ENCODE measurements around the gene DNAJC4. TPM values are rescaled to one million over a fixed set of nuclear protein-coding genes. Genes with fewer than 3 reads are reported as not detected.

DNAJC4 gene
- polyA plus RNA-seq, 3 donors: 25.5 to 78.9 (median 32.5) TPM

DNA sequence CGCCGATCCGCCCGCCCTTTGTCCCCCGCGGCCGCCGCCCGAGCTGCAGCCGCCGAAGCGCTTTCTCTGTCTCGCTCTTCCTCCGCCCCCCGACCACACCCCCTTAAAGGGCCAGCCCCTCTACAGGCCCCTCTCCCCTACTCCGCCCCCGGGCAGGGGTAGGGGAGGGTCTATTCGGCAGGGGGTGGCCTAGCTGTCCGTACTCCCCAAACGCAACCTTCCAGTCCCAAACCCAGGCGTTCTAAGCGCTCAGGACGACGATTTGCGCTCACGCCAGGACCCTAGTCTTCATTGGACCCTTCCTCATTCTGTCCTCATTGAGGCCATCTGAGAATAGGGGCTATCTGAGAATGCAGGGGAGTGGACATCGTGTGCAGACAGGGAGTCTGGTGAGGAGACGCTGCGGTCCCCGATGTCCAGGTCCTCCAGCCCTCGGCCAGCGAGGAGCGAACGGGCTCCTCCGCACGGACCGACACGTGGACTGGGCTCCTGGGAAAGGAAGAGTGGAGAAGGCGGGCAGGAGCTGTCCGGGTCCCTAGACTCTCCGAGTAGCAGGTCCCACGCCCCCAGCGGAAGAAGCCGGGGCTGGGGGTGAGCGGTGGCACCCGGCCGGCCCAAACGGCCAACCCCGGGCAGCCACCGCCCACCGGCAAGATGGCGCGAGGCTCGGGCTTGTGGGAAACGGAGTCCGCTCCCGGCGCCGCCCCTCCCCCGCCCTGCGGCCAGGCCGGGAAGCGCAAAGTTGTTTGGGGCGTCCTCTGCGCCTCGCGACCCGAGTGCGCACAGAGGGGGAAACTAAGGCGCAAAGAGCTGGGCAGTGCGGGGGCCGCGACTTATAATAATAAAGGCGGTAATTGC lies 16.8 kb downstream of the DNAJC4 start, which contains the start of gene PPP1R14B:
Gene PPP1R14B (minus strand): TSS at position 73 of the 858 bp plus-strand sequence. CDS start 270 bp downstream, outside the sequence.
- WGBS (ENCODE audit: insufficient coverage): 2% methylated on average over 46 of the region's 74 CpGs
- no peaks in the 10 kb centered on the region for H3K9me3 Mint-ChIP-seq
- peaks cover 10 to 12% of the 10 kb centered on the region in 2 donors for H3K36me3 ChIP-seq (replicated peaks in 1 of 2; ENCODE audit: control insufficient read depth in 1 of 2, insufficient read depth in 2 of 2, low read length in 2 of 2)
- H3K27ac Mint-ChIP-seq: peak within 1 kb of the TSS; percentile 83 to 93 (median 88)
- peaks cover 13 to 14% of the 10 kb centered on the region in 2 donors for H3K36me3 Mint-ChIP-seq
- peaks cover 39% of the 10 kb centered on the region for H3K79me2 ChIP-seq (ENCODE audit: insufficient read depth, low read length)
- peaks cover 1% of the 10 kb centered on the region for H4K20me1 ChIP-seq (ENCODE audit: insufficient read depth, low read length)
- TF ChIP-seq, protein P1, sequence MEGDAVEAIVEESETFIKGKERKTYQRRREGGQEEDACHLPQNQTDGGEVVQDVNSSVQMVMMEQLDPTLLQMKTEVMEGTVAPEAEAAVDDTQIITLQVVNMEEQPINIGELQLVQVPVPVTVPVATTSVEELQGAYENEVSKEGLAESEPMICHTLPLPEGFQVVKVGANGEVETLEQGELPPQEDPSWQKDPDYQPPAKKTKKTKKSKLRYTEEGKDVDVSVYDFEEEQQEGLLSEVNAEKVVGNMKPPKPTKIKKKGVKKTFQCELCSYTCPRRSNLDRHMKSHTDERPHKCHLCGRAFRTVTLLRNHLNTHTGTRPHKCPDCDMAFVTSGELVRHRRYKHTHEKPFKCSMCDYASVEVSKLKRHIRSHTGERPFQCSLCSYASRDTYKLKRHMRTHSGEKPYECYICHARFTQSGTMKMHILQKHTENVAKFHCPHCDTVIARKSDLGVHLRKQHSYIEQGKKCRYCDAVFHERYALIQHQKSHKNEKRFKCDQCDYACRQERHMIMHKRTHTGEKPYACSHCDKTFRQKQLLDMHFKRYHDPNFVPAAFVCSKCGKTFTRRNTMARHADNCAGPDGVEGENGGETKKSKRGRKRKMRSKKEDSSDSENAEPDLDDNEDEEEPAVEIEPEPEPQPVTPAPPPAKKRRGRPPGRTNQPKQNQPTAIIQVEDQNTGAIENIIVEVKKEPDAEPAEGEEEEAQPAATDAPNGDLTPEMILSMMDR (IDR thresholded peaks at IDR 0.05): no peak
- no peaks in the 10 kb centered on the region for H3K9me3 ChIP-seq (replicated peaks in 1 of 2; ENCODE audit: control insufficient read depth in 1 of 2, insufficient read depth in 1 of 2, low read length in 2 of 2)
- peak within 1 kb of the TSS; percentile 50 to 94 (median 86) for H3K4me3 ChIP-seq (replicated peaks in 1 of 3; ENCODE audit: low read depth in 2 of 3, low read length in 3 of 3)
- peaks cover 3 to 10% (median 7%) of the 10 kb centered on the region in 3 donors for H3K27me3 Mint-ChIP-seq (ENCODE audit: low read depth in 3 of 3)
- intact Hi-C loops (cut with micrococcal nuclease): no loop called here
- H3K4me2 ChIP-seq (replicated peaks; ENCODE audit: extremely low read depth, low read length, poor library complexity, severe bottlenecking): peak within 1 kb of the TSS; percentile 93
- H3K4me3 Mint-ChIP-seq: peak within 1 kb of the TSS; percentile 87 to 89
- peak; percentile 75 to 81 (median 78) for DNase-seq
- peak within 1 kb of the TSS; percentile 82 to 92 for H3K27ac ChIP-seq (ENCODE audit: low read depth in 1 of 2, low read length in 2 of 2)
- H3K27me3 ChIP-seq (ENCODE audit: control insufficient read depth in 2 of 2, insufficient read depth in 2 of 2, low read length in 2 of 2): no peaks in the 10 kb centered on the region
- peak within 1 kb of the TSS; percentile 76 for H3K9ac ChIP-seq (ENCODE audit: insufficient read depth, low read length, poor library complexity, severe bottlenecking)
- peak within 1 kb of the TSS; percentile 66 for H2AFZ ChIP-seq (ENCODE audit: insufficient read depth, low read depth, low read length, poor library complexity, severe bottlenecking)
- H3K4me1 ChIP-seq (ENCODE audit: control insufficient read depth in 1 of 2, insufficient read depth in 2 of 2, low read length in 2 of 2): peaks cover 50 to 72% of the 10 kb centered on the region in 2 donors
- H3K4me1 Mint-ChIP-seq: peaks cover 50% of the 10 kb centered on the region

DNA sequence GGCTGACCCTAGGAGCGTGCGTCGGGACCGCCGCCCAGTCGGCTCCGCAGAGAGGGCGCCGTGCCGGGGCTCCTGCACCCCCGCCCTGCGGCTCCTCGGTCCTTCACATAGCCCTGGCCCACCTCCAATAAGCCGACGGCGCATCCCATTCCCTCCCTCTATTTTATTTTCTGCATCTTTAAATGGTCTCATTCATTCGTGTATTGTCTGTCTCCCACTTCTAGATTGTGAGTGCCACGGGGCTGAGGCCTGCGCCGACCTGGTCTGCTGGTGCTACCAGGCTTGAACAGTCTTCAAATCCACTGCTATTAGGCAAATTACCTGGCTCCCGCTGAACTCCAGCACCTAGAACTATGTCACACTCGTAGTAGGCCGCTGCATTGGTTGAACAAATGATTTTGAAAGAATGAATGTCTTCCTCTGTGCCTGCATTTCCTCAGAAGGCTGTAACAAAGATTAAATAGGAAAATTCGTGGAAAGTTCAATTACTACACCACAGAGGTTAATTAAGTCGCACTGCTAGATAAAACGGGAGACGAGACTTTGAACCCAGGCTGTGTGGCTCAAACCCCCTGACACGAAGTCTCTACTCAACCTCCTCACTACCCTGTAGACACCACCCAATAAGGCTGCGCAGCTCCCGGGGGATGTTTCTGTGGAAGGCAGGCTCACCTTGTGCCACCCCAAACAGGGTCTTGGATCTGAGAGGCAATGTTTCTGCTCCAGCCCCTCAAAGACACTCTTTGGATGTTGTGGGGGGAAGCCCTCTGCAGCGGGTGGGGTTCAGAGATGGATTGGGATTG lies 17.6 kb downstream of the DNAJC4 start:
- H2AFZ ChIP-seq (ENCODE audit: insufficient read depth, low read depth, low read length, poor library complexity, severe bottlenecking): peak overlapping the region; percentile 66
- Mint-ChIP-seq H3K4me1 (peaks cover 48% of the 10 kb centered on the region), H3K27ac (peak overlapping the region in 2 of 7 donors; percentile 11 to 76), H3K9me3 (no peaks in the 10 kb centered on the region), H3K27me3 (ENCODE audit: low read depth in 3 of 3) (peaks cover 3 to 10% (median 7%) of the 10 kb centered on the region in 3 donors), H3K4me3 (peak overlapping the region; percentile 61 to 83), H3K36me3 (peaks cover 13 to 14% of the 10 kb centered on the region in 2 donors)
- H3K36me3 ChIP-seq (replicated peaks in 1 of 2; ENCODE audit: control insufficient read depth in 1 of 2, insufficient read depth in 2 of 2, low read length in 2 of 2): peaks cover 10 to 12% of the 10 kb centered on the region in 2 donors
- H3K4me3 ChIP-seq (replicated peaks in 1 of 3; ENCODE audit: low read depth in 2 of 3, low read length in 3 of 3): peak overlapping the region; percentile 50 to 94 (median 86)
- no peak overlapping the region for H3K9ac ChIP-seq (ENCODE audit: insufficient read depth, low read length, poor library complexity, severe bottlenecking)
- TF ChIP-seq, protein P1 (IDR thresholded peaks at IDR 0.05): no peak
- 51% methylated on average over 21 of the region's 31 CpGs for WGBS (ENCODE audit: insufficient coverage)
- H3K27ac ChIP-seq (ENCODE audit: low read depth in 1 of 2, low read length in 2 of 2): no peak overlapping the region
- peak overlapping the region; percentile 93 for H3K4me2 ChIP-seq (replicated peaks; ENCODE audit: extremely low read depth, low read length, poor library complexity, severe bottlenecking)
- H3K27me3 ChIP-seq (ENCODE audit: control insufficient read depth in 2 of 2, insufficient read depth in 2 of 2, low read length in 2 of 2): no peaks in the 10 kb centered on the region
- intact Hi-C loops (cut with micrococcal nuclease): no loop called here
- peaks cover 9% of the 10 kb centered on the region for H4K20me1 ChIP-seq (ENCODE audit: insufficient read depth, low read length)
- peaks cover 50 to 72% of the 10 kb centered on the region in 2 donors for H3K4me1 ChIP-seq (ENCODE audit: control insufficient read depth in 1 of 2, insufficient read depth in 2 of 2, low read length in 2 of 2)
- H3K9me3 ChIP-seq (replicated peaks in 1 of 2; ENCODE audit: control insufficient read depth in 1 of 2, insufficient read depth in 1 of 2, low read length in 2 of 2): no peaks in the 10 kb centered on the region
- no peak for DNase-seq
- H3K79me2 ChIP-seq (ENCODE audit: insufficient read depth, low read length): peaks cover 38% of the 10 kb centered on the region
